WTC11 (cell line): ENCODE measurements around the gene CENPA.
"Not testable (repeated sequence)": the region's sequence is repeated elsewhere in the genome, so short reads cannot be mapped to it uniquely, and the experiment has no call there.

Experiments
- CREM ChIP-seq: sonication (generic); formaldehyde crosslinking; IDR thresholded peaks from 2 replicates; pipeline ENCODE4 v1.8.1; 2022; ENCODE audit warnings: mild to moderate bottlenecking, missing genetic modification reagents, moderate library complexity
- CTCF ChIP-seq: fragments of 200-600 bp; IDR thresholded peaks from 2 replicates; pipeline ENCODE4 v1.8.0; 2022; ENCODE audit warnings: antibody characterized with exemption
- ESRRA ChIP-seq: sonication (generic); formaldehyde crosslinking; IDR thresholded peaks from 2 replicates; pipeline ENCODE4 v1.8.1; 2022; ENCODE audit warnings: mild to moderate bottlenecking, missing genetic modification reagents, borderline replicate concordance
- KAT7 ChIP-seq: sonication (generic); formaldehyde crosslinking; IDR thresholded peaks from 2 replicates; pipeline ENCODE4 v1.8.1; 2023; ENCODE audit warnings: missing genetic modification reagents, mild to moderate bottlenecking, borderline replicate concordance
- SOX15 ChIP-seq: fragments of 250-450 bp; sonication (Bioruptor Pico); IDR thresholded peaks from 2 replicates; pipeline ENCODE4 v1.9.0; 2021; ENCODE audit warnings: mild to moderate bottlenecking
- SP1 ChIP-seq: sonication (generic); formaldehyde crosslinking; conservative IDR thresholded peaks from 2 replicates; pipeline ENCODE4 v1.8.1; 2022; ENCODE audit warnings: missing genetic modification reagents
- TEAD4 ChIP-seq: sonication (generic); formaldehyde crosslinking; IDR thresholded peaks from 2 replicates; pipeline ENCODE4 v1.8.0; 2022; ENCODE audit warnings: mild to moderate bottlenecking, missing genetic modification reagents
- TF ChIP-seq, protein P1 (sequence below): sonication (generic); formaldehyde crosslinking; IDR thresholded peaks from 2 replicates; pipeline ENCODE4 v1.8.1; 2022; ENCODE audit warnings: mild to moderate bottlenecking, moderate library complexity, missing genetic modification reagents
- TF ChIP-seq, protein P2 (sequence below): sonication (generic); formaldehyde crosslinking; IDR thresholded peaks from 2 replicates; pipeline ENCODE4 v1.8.1; 2022; ENCODE audit warnings: missing genetic modification reagents, borderline replicate concordance
- TF ChIP-seq, protein P3 (sequence below): sonication (generic); formaldehyde crosslinking; IDR thresholded peaks from 2 replicates; pipeline ENCODE4 v1.8.0; 2022; ENCODE audit warnings: mild to moderate bottlenecking, missing genetic modification reagents
- TF ChIP-seq, protein P4 (sequence below): sonication (generic); formaldehyde crosslinking; IDR thresholded peaks from 2 replicates; pipeline ENCODE4 v1.8.1; 2022; ENCODE audit warnings: low read depth, missing genetic modification reagents, borderline replicate concordance
- TF ChIP-seq, protein P5 (sequence below): sonication (generic); formaldehyde crosslinking; IDR thresholded peaks from 2 replicates; pipeline ENCODE4 v1.8.0; 2022; ENCODE audit warnings: mild to moderate bottlenecking, missing genetic modification reagents
- TF ChIP-seq, protein P6 (sequence below): sonication (generic); formaldehyde crosslinking; conservative IDR thresholded peaks from 2 replicates; pipeline ENCODE4 v1.8.1; 2022; ENCODE audit warnings: mild to moderate bottlenecking, missing genetic modification reagents

DNA sequence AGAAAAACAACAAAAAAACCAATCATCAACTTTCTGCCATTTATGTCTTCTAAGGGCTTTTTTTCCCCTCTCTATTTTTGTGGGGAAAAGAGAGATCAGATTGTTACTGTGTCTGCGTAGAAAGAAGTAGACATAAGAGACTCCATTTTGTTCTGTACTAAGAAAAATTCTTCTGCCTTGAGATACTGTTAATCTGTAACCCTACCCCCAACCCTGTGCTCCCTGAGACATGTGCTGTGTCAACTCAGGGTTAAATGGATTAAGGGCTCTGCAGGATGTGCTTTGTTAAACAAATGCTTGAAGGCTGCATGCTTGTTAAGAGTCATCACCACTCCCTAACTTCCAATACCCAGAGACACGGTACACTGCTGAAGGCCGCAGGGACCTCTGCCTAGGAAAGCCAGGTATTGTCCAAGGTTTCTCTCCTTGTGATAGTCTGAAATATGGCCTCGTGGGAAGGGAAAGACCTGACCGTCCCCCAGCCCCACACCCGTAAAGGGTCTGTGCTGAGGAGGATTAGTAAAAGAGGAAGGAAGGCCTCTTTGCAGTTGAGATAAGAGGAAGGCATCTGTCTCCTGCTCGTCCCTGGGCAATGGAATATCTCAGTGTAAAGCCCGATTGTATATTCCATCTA is 36.0 kb upstream of the CENPA start:
- TF ChIP-seq, protein P1, sequence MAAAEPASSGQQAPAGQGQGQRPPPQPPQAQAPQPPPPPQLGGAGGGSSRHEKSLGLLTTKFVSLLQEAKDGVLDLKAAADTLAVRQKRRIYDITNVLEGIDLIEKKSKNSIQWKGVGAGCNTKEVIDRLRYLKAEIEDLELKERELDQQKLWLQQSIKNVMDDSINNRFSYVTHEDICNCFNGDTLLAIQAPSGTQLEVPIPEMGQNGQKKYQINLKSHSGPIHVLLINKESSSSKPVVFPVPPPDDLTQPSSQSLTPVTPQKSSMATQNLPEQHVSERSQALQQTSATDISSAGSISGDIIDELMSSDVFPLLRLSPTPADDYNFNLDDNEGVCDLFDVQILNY (CRISPR knock-in tag) = not testable (repeated sequence)
- not testable (repeated sequence) for TF ChIP-seq CTCF; SP1 (CRISPR knock-in tag); TEAD4 (CRISPR knock-in tag); ESRRA (CRISPR knock-in tag); SOX15 (CRISPR knock-in tag); CREM (CRISPR knock-in tag); KAT7
- TF ChIP-seq, protein P2, sequence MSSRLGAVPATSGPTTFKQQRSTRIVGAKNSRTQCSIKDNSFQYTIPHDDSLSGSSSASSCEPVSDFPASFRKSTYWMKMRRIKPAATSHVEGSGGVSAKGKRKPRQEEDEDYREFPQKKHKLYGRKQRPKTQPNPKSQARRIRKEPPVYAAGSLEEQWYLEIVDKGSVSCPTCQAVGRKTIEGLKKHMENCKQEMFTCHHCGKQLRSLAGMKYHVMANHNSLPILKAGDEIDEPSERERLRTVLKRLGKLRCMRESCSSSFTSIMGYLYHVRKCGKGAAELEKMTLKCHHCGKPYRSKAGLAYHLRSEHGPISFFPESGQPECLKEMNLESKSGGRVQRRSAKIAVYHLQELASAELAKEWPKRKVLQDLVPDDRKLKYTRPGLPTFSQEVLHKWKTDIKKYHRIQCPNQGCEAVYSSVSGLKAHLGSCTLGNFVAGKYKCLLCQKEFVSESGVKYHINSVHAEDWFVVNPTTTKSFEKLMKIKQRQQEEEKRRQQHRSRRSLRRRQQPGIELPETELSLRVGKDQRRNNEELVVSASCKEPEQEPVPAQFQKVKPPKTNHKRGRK (CRISPR knock-in tag) = not testable (repeated sequence)
- TF ChIP-seq, protein P3, sequence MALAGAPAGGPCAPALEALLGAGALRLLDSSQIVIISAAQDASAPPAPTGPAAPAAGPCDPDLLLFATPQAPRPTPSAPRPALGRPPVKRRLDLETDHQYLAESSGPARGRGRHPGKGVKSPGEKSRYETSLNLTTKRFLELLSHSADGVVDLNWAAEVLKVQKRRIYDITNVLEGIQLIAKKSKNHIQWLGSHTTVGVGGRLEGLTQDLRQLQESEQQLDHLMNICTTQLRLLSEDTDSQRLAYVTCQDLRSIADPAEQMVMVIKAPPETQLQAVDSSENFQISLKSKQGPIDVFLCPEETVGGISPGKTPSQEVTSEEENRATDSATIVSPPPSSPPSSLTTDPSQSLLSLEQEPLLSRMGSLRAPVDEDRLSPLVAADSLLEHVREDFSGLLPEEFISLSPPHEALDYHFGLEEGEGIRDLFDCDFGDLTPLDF (CRISPR knock-in tag) = not testable (repeated sequence)
- TF ChIP-seq, protein P4, sequence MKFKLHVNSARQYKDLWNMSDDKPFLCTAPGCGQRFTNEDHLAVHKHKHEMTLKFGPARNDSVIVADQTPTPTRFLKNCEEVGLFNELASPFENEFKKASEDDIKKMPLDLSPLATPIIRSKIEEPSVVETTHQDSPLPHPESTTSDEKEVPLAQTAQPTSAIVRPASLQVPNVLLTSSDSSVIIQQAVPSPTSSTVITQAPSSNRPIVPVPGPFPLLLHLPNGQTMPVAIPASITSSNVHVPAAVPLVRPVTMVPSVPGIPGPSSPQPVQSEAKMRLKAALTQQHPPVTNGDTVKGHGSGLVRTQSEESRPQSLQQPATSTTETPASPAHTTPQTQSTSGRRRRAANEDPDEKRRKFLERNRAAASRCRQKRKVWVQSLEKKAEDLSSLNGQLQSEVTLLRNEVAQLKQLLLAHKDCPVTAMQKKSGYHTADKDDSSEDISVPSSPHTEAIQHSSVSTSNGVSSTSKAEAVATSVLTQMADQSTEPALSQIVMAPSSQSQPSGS (CRISPR knock-in tag) = not testable (repeated sequence)
- TF ChIP-seq, protein P5, sequence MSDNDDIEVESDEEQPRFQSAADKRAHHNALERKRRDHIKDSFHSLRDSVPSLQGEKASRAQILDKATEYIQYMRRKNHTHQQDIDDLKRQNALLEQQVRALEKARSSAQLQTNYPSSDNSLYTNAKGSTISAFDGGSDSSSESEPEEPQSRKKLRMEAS (CRISPR knock-in tag) = peak; percentile 66; the same call in 1 of the 2 replicates
- TF ChIP-seq, protein P6, sequence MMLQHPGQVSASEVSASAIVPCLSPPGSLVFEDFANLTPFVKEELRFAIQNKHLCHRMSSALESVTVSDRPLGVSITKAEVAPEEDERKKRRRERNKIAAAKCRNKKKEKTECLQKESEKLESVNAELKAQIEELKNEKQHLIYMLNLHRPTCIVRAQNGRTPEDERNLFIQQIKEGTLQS = not testable (repeated sequence)
